CD4-positive, alpha-beta memory T cell (primary cell): Measurements from ENCODE around the gene STX11. TPM values are rescaled to one million over a fixed set of nuclear protein-coding genes. Genes with fewer than 3 reads are reported as not detected.

ENCODE experiments used
- CTCF ChIA-PET: fragments of 350-600 bp; sonication (Branson Sonifier 250); formaldehyde crosslinking; loops from one replicate; lab custom pipeline; 2021; ENCODE audit warnings: inconsistent platforms; ENCODE audit not compliant: partially characterized antibody; lab: Charles Lee
- POLR2A ChIA-PET: fragments of 350-600 bp; sonication (Branson Sonifier 250); formaldehyde crosslinking; loops from one replicate; lab custom pipeline; 2021; ENCODE audit not compliant: partially characterized antibody; lab: Charles Lee
- DNase-seq, 5 donors: peaks; one replicate each; pipeline versions ENCODE4 v3.0.0 to v3.0.0-alpha.2; 2020 to 2022; ENCODE audit warnings: mixed read lengths in 1 of 5
- H3K27ac ChIP-seq: one replicate; pipeline ENCODE4 v1.7.0; 2013; ENCODE audit warnings: low read depth, low read length
- H3K27me3 ChIP-seq: 2 replicates; pipeline ENCODE4 v1.7.0; 2013; ENCODE audit warnings: mild to moderate bottlenecking, low read length, moderate library complexity; ENCODE audit not compliant: insufficient read depth
- H3K36me3 ChIP-seq: 2 replicates; pipeline ENCODE4 v1.7.0; 2013; ENCODE audit warnings: mild to moderate bottlenecking, low read length, moderate library complexity; ENCODE audit not compliant: insufficient read depth
- H3K4me1 ChIP-seq: 2 replicates; pipeline ENCODE4 v1.7.0; 2013; ENCODE audit warnings: mild to moderate bottlenecking, low read length, moderate library complexity; ENCODE audit not compliant: insufficient read depth
- H3K4me3 ChIP-seq, 2 donors: one replicate each; pipeline ENCODE4 v1.7.0; 2013; ENCODE audit warnings: low read length in 2 of 2, mild to moderate bottlenecking in 1 of 2
- H3K9me3 ChIP-seq, 2 donors: one replicate each; pipeline ENCODE4 v1.7.0; 2013; ENCODE audit warnings: low read length in 2 of 2, control low read depth in 1 of 2; ENCODE audit not compliant: control insufficient read depth in 1 of 2
- H3K27ac Mint-ChIP-seq, 7 donors: one replicate each; pipeline ENCODE4 v1.8.0; 2020 to 2021; ENCODE audit warnings: mixed read lengths in 7 of 7, mild to moderate bottlenecking in 6 of 7, inconsistent platforms in 3 of 7, moderate library complexity in 3 of 7
- H3K27me3 Mint-ChIP-seq, 2 donors: one replicate each; pipeline ENCODE4 v1.8.0; 2020 to 2021; ENCODE audit warnings: mixed read lengths in 2 of 2
- H3K36me3 Mint-ChIP-seq, 2 donors: one replicate each; pipeline ENCODE4 v1.8.0; 2020 to 2021; ENCODE audit warnings: mixed read lengths in 2 of 2, inconsistent platforms in 1 of 2, mild to moderate bottlenecking in 1 of 2
- H3K4me1 Mint-ChIP-seq, 4 donors: one replicate each; pipeline ENCODE4 v1.8.0; 2020 to 2021; ENCODE audit warnings: mixed read lengths in 4 of 4, mild to moderate bottlenecking in 1 of 4
- H3K4me3 Mint-ChIP-seq, 8 donors: one replicate each; pipeline ENCODE4 v1.8.0; 2020 to 2021; ENCODE audit warnings: mixed read lengths in 8 of 8, mild to moderate bottlenecking in 7 of 8, moderate library complexity in 6 of 8, inconsistent platforms in 3 of 8
- H3K9me3 Mint-ChIP-seq, 8 donors: one replicate each; pipeline ENCODE4 v1.8.0; 2020 to 2021; ENCODE audit warnings: mixed read lengths in 8 of 8, mild to moderate bottlenecking in 5 of 8, inconsistent platforms in 3 of 8, moderate library complexity in 1 of 8
- intact Hi-C: fragments of 100-400 bp; cut with micrococcal nuclease; formaldehyde crosslinking; loops from one replicate; pipeline ENCODE4 v1.15.1; 2023
- polyA plus RNA-seq, 2 donors: library from polyadenylated mRNA; unstranded; fragments of 300-500 nt; fragmentation: Illumina TruSeq; gene quantifications; one replicate each; pipeline ENCODE4 v1.2.3, GENCODE V29; 2021
- total RNA-seq, 2 experiments: library from RNA; stranded (reverse); gene quantifications; one replicate each; pipeline ENCODE4 v1.2.3, GENCODE V29; 2021

STX11 gene
- total and polyA plus RNA-seq, 4 experiments from 2014 or later, result 5.7 to 11.0 (median 7.9) TPM

DNA sequence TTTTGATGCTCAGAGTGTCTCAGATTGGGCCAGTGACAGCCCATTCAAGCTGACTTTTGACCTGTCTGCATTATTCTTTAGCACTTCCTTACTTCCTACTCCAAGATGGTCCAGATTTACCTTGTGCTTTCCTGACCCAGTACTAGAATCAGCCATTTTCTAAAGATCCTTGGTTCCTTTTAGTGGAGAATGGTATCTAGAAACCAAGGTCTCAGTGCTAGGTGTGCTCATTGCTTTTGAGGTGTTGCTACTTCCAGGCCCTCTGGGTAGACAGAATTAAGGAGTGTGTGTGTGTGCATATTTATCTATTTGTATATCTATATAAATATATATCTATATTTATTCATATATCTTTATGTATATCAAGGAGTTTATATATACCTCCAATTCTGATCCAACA lies 67.5 kb downstream of the STX11 start:
- no peak overlapping the region for H3K27ac ChIP-seq
- Mint-ChIP-seq H3K9me3 (peaks cover 0 to 22% (median under 1%) of the 10 kb centered on the region in 8 donors), H3K4me3 (peak overlapping the region in 6 of 8 donors; percentile 4 to 99 (median 94)), H3K36me3 (peaks cover 0 to 21% of the 10 kb centered on the region in 2 donors), H3K4me1 (peaks cover 26 to 47% (median 36%) of the 10 kb centered on the region in 4 donors), H3K27ac (peak overlapping the region in 6 of 7 donors; percentile 36 to 100 (median 80)), H3K27me3 (peaks cover 0 to 11% of the 10 kb centered on the region in 2 donors)
- no peaks in the 10 kb centered on the region for H3K9me3 ChIP-seq
- no peaks in the 10 kb centered on the region for H3K36me3 ChIP-seq
- no peaks in the 10 kb centered on the region for H3K27me3 ChIP-seq
- H3K4me3 ChIP-seq, result no peak overlapping the region
- CTCF ChIA-PET, result interaction anchor here (0.6 to 3.4 kb wide), 19 partner anchors 10 to 291 kb away, joined by 3 to 29 read pairs (median 4); partner anchors contain the start of gene STX11
- H3K4me1 ChIP-seq, result peaks cover 31% of the 10 kb centered on the region
- no peak for DNase-seq
- intact Hi-C loops, result loop anchor here (2.0 to 5.0 kb wide), 4 partner anchors 67 to 205 kb away; partner anchors contain the start of gene UTRN
- POLR2A ChIA-PET, result interaction anchor here (1.0 to 5.5 kb wide), 2 partner anchors 67 to 113 kb away, joined by 3 to 29 read pairs; partner anchors contain the start of gene STX11

DNA sequence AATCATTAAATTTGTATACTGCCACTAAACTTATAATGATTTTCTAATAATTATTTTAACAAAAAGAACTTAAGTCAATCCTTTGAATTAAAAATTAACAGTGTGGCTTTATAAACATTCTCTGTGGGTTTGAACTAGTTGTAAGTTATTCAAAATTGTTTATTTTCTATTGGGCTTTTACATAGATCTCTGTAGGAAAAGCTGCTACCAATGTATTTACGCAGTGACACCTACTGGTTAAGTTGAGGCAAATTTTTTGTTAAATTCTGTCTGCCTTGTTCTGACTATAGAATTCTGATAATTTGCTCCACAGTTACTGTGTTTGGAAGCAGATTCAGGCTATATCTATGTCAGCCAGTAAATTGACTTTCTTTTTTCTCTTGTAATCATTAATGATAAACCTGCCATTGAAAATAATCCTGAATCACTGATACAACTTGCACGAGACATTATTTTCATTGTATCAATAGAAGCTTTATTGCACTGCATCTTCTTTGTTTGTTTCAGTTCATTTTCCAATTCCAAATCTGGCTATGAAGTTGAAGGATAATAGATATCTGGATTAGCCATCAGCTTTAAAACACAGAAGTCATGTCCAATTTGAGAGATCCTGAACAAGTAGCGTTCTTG lies 68.9 kb downstream of the STX11 start:
- Histone ChIP-seq H3K27ac (no peak overlapping the region), H3K9me3 (no peaks in the 10 kb centered on the region), H3K36me3 (no peaks in the 10 kb centered on the region), H3K4me3 (no peak overlapping the region), H3K27me3 (no peaks in the 10 kb centered on the region), H3K4me1 (peaks cover 31% of the 10 kb centered on the region)
- H3K27ac Mint-ChIP-seq, result peak overlapping the region in 3 of 7 donors; percentile 25 to 100 (median 65)
- no peak overlapping the region for H3K4me3 Mint-ChIP-seq
- peak in 4 of 5 donors; percentile 43 to 58 (median 48) for DNase-seq
- H3K27me3 Mint-ChIP-seq, result peaks cover 0 to 11% of the 10 kb centered on the region in 2 donors
- peaks cover 0 to 22% (median under 1%) of the 10 kb centered on the region in 8 donors for H3K9me3 Mint-ChIP-seq
- POLR2A ChIA-PET, result interaction anchor here (1.6 to 5.5 kb wide), 2 partner anchors 68 to 123 kb away, joined by 9 to 29 read pairs; partner anchors contain the start of genes SF3B5 and STX11
- intact Hi-C loops, result loop anchor here (1.0 to 5.0 kb wide), 3 partner anchors 114 to 644 kb away; no protein-coding TSS in a partner anchor
- peaks cover 26 to 47% (median 34%) of the 10 kb centered on the region in 4 donors for H3K4me1 Mint-ChIP-seq
- CTCF ChIA-PET, result interaction anchor here (0.9 to 3.4 kb wide), 16 partner anchors 11 to 643 kb away, joined by 3 to 29 read pairs (median 4); partner anchors contain the start of gene STX11
- peaks cover 0 to 21% of the 10 kb centered on the region in 2 donors for H3K36me3 Mint-ChIP-seq

DNA sequence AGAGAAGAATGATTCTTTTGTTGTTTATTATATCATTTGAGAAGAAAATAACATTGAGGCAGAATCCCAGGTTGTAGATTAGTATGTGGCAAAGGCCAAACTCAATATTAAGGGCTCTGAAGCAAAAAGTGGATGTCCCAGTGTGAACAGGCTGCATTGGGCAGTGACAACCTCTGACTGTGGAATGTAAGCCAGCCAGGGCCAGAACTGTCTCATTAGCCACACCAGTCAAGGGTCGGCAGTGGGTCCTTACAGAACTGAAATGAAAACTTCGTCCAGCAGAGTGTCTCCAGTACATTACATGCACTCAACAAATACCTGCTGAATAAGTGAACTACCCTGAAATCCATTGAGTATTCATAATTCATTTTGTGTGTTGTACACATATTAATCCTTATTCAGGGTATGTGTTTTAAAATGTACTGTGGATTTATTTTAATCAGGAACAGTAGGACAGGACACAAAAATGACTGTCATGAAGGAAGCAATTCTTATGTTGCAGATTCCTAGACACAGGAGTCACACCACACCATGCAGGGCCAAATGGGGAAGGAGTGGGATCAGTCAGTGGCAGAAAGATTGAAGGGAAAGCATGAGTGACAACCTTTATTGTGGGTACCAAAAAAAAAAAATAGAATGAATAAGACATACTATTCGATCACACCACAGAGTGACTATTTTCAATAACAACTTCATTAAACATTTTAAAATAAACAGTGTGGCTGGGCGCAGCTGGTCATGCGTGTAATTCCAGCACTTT lies 69.9 kb downstream of the STX11 start:
- H3K4me1 Mint-ChIP-seq, result peaks cover 23 to 42% (median 30%) of the 10 kb centered on the region in 4 donors
- no peak overlapping the region for H3K4me3 ChIP-seq
- H3K27ac Mint-ChIP-seq, result peak overlapping the region in 1 of 7 donors; percentile 55
- H3K27me3 ChIP-seq, result no peaks in the 10 kb centered on the region
- no peaks in the 10 kb centered on the region for H3K9me3 ChIP-seq
- H3K4me1 ChIP-seq, result peaks cover 25% of the 10 kb centered on the region
- intact Hi-C loops, result no loop called here
- no peaks in the 10 kb centered on the region for H3K36me3 ChIP-seq
- peaks cover 0 to 20% (median under 1%) of the 10 kb centered on the region in 8 donors for H3K9me3 Mint-ChIP-seq
- no peak for DNase-seq
- no peak overlapping the region for H3K4me3 Mint-ChIP-seq
- H3K36me3 Mint-ChIP-seq, result peaks cover 0 to 20% of the 10 kb centered on the region in 2 donors
- no peak overlapping the region for H3K27ac ChIP-seq
- CTCF ChIA-PET, result interaction anchor here (1.4 to 2.9 kb wide), 4 partner anchors 65 to 261 kb away, joined by 4 to 29 read pairs (median 9); no protein-coding TSS in a partner anchor
- POLR2A ChIA-PET, result no interaction called here
- H3K27me3 Mint-ChIP-seq, result peaks cover 0 to 11% of the 10 kb centered on the region in 2 donors

DNA sequence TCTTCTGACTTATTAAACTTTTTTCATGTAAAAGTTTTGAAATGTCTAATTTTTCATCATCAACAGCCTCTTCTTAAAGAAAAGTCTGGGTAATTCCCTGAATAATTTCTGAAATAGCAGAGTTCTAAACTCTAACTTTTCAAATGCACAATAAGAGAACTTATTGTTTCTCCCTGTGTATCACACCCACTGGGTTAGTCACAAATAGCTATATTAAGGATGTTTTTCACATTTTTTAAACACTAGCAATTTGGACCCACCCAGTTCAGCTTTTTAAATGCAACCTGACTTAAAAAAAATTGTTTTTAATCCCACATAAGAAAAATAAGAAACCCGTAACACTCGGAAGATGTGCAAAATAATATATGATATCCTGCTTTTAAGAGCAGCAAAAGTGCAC lies 73.4 kb downstream of the STX11 start:
- no peaks in the 10 kb centered on the region for H3K36me3 Mint-ChIP-seq
- peaks cover 0 to 2% of the 10 kb centered on the region in 2 donors for H3K27me3 Mint-ChIP-seq
- intact Hi-C loops, result no loop called here
- H3K27ac Mint-ChIP-seq, result no peak overlapping the region
- ChIA-PET CTCF (interaction anchor here (0.7 to 1.0 kb wide), 2 partner anchors 121 to 284 kb away, joined by 3 read pairs; no protein-coding TSS in a partner anchor), POLR2A (no interaction called here)
- H3K9me3 Mint-ChIP-seq, result no peaks in the 10 kb centered on the region
- Histone ChIP-seq H3K36me3 (no peaks in the 10 kb centered on the region), H3K4me1 (peaks cover under 1% of the 10 kb centered on the region), H3K4me3 (no peak overlapping the region), H3K9me3 (no peaks in the 10 kb centered on the region), H3K27me3 (no peaks in the 10 kb centered on the region), H3K27ac (no peak overlapping the region)
- no peak for DNase-seq
- no peak overlapping the region for H3K4me3 Mint-ChIP-seq
- peaks cover 1 to 7% (median 6%) of the 10 kb centered on the region in 4 donors for H3K4me1 Mint-ChIP-seq

DNA sequence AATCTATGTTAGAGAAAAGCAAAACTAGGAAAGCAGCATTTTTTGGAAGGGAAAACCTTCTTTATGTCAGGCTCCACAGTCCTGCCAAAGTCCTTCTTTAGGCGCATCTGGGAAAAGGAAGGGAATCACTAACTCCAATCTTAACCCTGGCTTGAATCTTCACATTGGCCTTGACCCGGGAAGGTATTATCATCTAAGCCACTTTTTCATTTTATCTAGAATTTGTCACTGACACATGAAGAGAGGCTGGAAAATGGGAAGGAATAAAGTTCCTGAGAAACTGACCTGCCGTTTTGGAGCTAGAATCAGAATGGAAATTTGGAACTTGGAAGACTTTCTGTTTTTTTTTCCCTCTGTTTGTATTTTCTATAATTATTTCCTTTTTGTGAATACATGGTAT lies 81.4 kb downstream of the STX11 start:
- Mint-ChIP-seq H3K27ac (no peak overlapping the region), H3K4me3 (no peak overlapping the region), H3K9me3 (no peaks in the 10 kb centered on the region), H3K36me3 (no peaks in the 10 kb centered on the region), H3K27me3 (peaks cover 0 to 2% of the 10 kb centered on the region in 2 donors), H3K4me1 (no peaks in the 10 kb centered on the region)
- Histone ChIP-seq H3K27me3 (no peaks in the 10 kb centered on the region), H3K4me3 (no peak overlapping the region), H3K27ac (no peak overlapping the region), H3K36me3 (no peaks in the 10 kb centered on the region), H3K9me3 (no peaks in the 10 kb centered on the region), H3K4me1 (no peaks in the 10 kb centered on the region)
- CTCF ChIA-PET, result no interaction called here
- intact Hi-C loops, result no loop called here
- POLR2A ChIA-PET, result no interaction called here
- DNase-seq, result no peak

DNA sequence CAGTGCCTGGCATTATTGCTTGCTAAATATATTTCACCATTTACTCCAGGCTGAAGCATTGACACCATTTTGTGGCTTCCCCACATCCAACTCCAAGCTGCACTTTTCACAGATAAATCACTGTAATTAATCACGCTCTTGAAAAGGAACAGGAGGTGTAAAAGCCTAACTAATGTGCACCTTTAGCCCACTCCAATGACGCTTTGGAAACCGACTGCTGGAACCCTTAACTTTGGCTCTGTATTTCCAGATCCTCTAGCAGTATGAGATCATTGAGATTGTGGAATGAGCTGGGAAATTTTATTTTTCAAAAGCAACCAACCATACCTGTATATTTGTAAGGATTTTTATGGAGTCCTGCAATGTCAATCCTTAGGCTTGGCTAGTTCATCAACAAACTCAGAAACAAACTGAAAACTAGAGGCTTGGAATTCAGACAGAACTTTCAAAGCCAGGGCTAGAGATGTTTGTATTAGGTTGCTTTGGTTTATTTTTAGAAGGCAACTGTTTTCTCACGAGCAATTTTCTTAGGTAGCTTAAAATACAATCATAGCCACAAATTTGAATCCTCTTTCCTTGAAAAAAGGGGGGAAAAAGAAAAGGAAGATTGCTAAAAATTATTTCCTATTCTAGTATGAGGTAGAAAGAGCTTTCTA lies 82.0 kb downstream of the STX11 start:
- Histone ChIP-seq H3K27ac (no peak overlapping the region), H3K9me3 (no peaks in the 10 kb centered on the region), H3K27me3 (no peaks in the 10 kb centered on the region), H3K36me3 (no peaks in the 10 kb centered on the region), H3K4me1 (no peaks in the 10 kb centered on the region), H3K4me3 (no peak overlapping the region)
- CTCF ChIA-PET, result no interaction called here
- intact Hi-C loops, result no loop called here
- Mint-ChIP-seq H3K4me1 (no peaks in the 10 kb centered on the region), H3K9me3 (no peaks in the 10 kb centered on the region), H3K27me3 (no peaks in the 10 kb centered on the region), H3K27ac (no peak overlapping the region), H3K4me3 (no peak overlapping the region), H3K36me3 (no peaks in the 10 kb centered on the region)
- no peak for DNase-seq
- POLR2A ChIA-PET, result no interaction called here
